Glutamatergic neuron (in vitro differentiated cells): ENCODE data around the gene C10orf67. TPM values are rescaled to one million over a fixed set of nuclear protein-coding genes. Genes with fewer than 3 reads are reported as not detected.

ENCODE experiments used
- DNase-seq: peaks from one replicate; pipeline ENCODE4 v3.0.0; 2022
- H3K27ac Mint-ChIP-seq: one replicate; pipeline ENCODE4 v1.8.0; 2020; ENCODE audit warnings: mild to moderate bottlenecking, mixed read lengths, inconsistent platforms; ENCODE audit not compliant: unreplicated experiment
- H3K27me3 Mint-ChIP-seq: one replicate; pipeline ENCODE4 v1.8.0; 2020; ENCODE audit warnings: mild to moderate bottlenecking, moderate library complexity, mixed read lengths, inconsistent platforms; ENCODE audit not compliant: unreplicated experiment
- H3K36me3 Mint-ChIP-seq: one replicate; pipeline ENCODE4 v1.8.0; 2020; ENCODE audit warnings: mild to moderate bottlenecking, mixed read lengths, inconsistent platforms; ENCODE audit not compliant: unreplicated experiment
- H3K4me1 Mint-ChIP-seq: one replicate; pipeline ENCODE4 v1.8.0; 2020; ENCODE audit warnings: mild to moderate bottlenecking, low read depth, mixed read lengths, inconsistent platforms; ENCODE audit not compliant: unreplicated experiment
- H3K4me3 Mint-ChIP-seq: one replicate; pipeline ENCODE4 v1.8.0; 2020; ENCODE audit warnings: mild to moderate bottlenecking, mixed read lengths, inconsistent platforms; ENCODE audit not compliant: unreplicated experiment
- H3K9me3 Mint-ChIP-seq: one replicate; pipeline ENCODE4 v1.8.0; 2020; ENCODE audit warnings: mild to moderate bottlenecking, moderate library complexity, mixed read lengths, inconsistent platforms; ENCODE audit not compliant: unreplicated experiment
- total RNA-seq: library from RNA; stranded (reverse); fragmentation: NEBNext Ultra II Directional; extraction: Animal tissue kit (Norgen Biotek cat#: 25700); gene quantifications from one replicate; pipeline ENCODE4 v1.2.1, GENCODE V29; 2021; ENCODE audit not compliant: unreplicated experiment
- TF ChIP-seq, protein P1 (sequence below): fragments of 200-600 bp; sonication (generic); IDR thresholded peaks from one replicate; pipeline ENCODE4 v1.5.0; 2021; ENCODE audit not compliant: partially characterized antibody, unreplicated experiment

C10orf67 gene
- total RNA-seq, 1 donor from 2014 or later = not detected

- peaks cover 8% of the 10 kb centered on the region for H3K36me3 Mint-ChIP-seq
- H3K27me3 Mint-ChIP-seq = peaks cover 22% of the 10 kb centered on the region
- no peaks in the 10 kb centered on the region for H3K9me3 Mint-ChIP-seq
- no peak for DNase-seq
- H3K4me1 Mint-ChIP-seq = no peaks in the 10 kb centered on the region
- no peak overlapping the region for H3K4me3 Mint-ChIP-seq
- TF ChIP-seq, protein P1, sequence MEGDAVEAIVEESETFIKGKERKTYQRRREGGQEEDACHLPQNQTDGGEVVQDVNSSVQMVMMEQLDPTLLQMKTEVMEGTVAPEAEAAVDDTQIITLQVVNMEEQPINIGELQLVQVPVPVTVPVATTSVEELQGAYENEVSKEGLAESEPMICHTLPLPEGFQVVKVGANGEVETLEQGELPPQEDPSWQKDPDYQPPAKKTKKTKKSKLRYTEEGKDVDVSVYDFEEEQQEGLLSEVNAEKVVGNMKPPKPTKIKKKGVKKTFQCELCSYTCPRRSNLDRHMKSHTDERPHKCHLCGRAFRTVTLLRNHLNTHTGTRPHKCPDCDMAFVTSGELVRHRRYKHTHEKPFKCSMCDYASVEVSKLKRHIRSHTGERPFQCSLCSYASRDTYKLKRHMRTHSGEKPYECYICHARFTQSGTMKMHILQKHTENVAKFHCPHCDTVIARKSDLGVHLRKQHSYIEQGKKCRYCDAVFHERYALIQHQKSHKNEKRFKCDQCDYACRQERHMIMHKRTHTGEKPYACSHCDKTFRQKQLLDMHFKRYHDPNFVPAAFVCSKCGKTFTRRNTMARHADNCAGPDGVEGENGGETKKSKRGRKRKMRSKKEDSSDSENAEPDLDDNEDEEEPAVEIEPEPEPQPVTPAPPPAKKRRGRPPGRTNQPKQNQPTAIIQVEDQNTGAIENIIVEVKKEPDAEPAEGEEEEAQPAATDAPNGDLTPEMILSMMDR = no peak
- H3K27ac Mint-ChIP-seq = no peak overlapping the region
Observed at GRCh38 chr10:23202779-23203178, 141.8 kb downstream of the C10orf67 start.

DNA sequence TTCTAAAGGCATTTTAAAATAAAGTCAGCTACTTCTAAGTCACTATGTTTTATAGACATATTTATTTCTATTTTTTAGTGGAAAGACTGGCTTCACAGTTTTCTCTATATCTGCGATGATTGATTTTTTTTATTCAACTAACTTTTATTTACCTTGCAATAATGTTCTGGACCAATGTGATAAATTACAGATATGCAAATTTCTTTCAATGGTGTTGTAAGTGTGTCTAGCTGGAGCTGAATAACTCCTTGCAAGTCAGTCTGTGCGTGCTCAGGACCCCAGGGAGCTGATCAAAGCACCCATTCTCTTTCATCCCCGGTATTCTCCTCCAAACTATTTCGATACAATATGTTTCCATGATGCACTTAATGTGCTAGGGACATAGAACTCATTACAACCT is 142.8 kb downstream of the C10orf67 start:
- Mint-ChIP-seq H3K9me3 (no peaks in the 10 kb centered on the region), H3K27me3 (peaks cover 27% of the 10 kb centered on the region), H3K4me1 (no peaks in the 10 kb centered on the region), H3K27ac (no peak overlapping the region), H3K4me3 (no peak overlapping the region), H3K36me3 (peaks cover 8% of the 10 kb centered on the region)
- TF ChIP-seq, protein P1 = no peak
- DNase-seq = no peak

DNA sequence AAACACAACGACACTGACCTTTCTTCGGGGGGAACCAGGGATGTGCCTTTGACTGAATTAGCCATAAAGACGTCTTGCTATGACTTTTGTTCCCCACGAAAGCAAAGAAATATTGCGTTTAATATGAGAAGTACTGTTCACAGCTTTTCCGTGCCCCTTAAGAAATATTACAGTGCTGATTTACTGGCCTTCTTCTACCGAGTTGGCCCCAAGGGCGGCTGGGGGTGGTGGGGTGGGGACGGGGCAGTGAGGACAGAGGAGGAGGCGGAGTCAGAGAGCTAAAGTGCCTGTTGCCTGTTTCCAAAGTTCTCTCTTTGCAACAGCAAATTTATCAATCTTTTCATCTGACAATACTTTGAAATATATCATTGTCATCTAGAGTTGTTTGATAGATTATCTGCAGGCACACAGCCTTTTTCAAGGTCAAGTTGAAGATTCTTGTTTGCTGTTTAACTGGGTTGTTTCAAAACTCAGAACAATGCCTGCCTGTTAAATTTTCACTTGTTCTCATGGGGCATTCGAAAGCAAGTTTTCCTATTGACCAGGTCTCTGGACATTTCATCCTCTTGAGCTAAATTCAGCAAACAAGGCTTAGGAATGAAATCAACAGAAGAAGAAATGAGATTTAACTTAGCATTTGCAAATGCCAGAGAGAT is 143.5 kb downstream of the C10orf67 start:
- H3K4me3 Mint-ChIP-seq = no peak overlapping the region

DNA sequence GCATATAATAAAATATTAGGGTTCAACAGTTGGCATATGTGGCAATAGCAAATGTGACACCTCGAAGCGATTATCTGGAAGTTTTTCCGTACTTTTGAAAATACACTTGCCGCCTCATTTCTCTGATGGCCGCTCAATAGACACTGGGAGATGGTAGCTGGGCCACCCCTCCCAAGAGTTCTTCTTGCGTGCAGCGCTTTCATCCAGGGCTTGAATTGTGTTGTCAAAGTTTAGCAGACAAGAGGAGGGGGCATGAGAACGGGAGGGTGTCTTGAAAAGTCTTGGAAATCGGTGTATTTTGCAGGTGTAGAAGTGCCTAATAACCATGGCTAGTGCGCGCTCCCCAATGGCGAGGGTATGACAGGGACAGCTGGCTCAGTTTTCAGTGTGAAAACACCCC is 144.0 kb downstream of the C10orf67 start:
- TF ChIP-seq, protein P1 = no peak
- Mint-ChIP-seq H3K4me1 (no peaks in the 10 kb centered on the region), H3K36me3 (peaks cover 8% of the 10 kb centered on the region), H3K9me3 (peaks cover 5% of the 10 kb centered on the region), H3K27me3 (peaks cover 37% of the 10 kb centered on the region), H3K27ac (no peak overlapping the region), H3K4me3 (no peak overlapping the region)
- no peak for DNase-seq

More for the DNA sequence above, 143.5 kb downstream of the C10orf67 start:
- Mint-ChIP-seq H3K27ac (no peak overlapping the region), H3K4me1 (no peaks in the 10 kb centered on the region), H3K27me3 (peaks cover 33% of the 10 kb centered on the region), H3K9me3 (peaks cover 3% of the 10 kb centered on the region), H3K36me3 (peaks cover 8% of the 10 kb centered on the region)
- TF ChIP-seq, protein P1 = no peak
- DNase-seq = no peak

DNA sequence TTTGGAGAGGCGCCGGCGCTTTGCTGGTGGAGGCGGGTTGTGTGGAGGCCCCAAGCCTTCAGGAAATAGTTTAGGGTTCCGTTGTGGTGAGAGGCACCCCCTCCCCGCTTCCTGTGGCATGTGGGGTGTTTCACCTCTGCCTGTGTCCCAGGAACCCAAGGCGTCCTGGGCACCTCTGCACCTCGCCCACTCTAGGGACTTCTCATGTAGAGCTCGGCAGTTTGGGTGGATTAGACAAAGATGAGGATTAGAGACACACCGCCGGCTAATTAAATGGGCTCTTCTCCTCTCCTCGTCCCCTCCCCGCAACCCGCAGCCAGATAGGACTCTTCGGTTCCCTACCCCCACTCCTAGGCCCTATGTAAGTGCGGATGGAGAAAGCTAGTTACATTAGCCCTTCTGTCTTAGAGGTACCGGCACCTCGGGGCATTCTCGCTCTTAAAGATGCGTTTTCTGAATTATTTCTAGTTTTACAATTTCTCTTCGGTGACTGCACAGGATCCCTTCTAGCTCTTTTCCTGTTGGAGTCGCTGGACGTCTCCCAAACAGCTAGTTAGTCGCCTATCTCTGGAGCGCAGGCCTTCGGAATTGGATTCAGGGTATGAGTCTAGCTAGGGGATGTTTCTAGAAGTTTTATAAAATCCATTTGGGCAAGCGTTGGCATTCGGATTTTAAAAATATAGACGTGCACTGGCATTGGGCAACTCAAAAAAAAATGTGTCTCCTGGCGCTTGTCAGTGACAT is 144.7 kb downstream of the C10orf67 start:
- Mint-ChIP-seq H3K4me1 (no peaks in the 10 kb centered on the region), H3K4me3 (peak overlapping the region; percentile 15), H3K27ac (no peak overlapping the region), H3K27me3 (peaks cover 39% of the 10 kb centered on the region), H3K36me3 (peaks cover 8% of the 10 kb centered on the region), H3K9me3 (peaks cover 7% of the 10 kb centered on the region)
- no peak for DNase-seq
- TF ChIP-seq, protein P1 = no peak
